Lower lobe of right lung (tissue), 2 donors: ENCODE measurements around the gene SCYGR3. TPM values are rescaled to one million over a fixed set of nuclear protein-coding genes. Genes with fewer than 3 reads are reported as not detected.

Experiments
- ATAC-seq, 2 donors: fragments of 200-7000 bp; cut with Tn5 transposase; one replicate each; pipeline ENCODE4 v1.9.1; 2020 to 2022; ENCODE audit warnings: mild to moderate bottlenecking in 2 of 2, moderate library complexity in 2 of 2
- DNase-seq: peaks from one replicate; pipeline ENCODE4 v3.0.0-alpha.2; 2020
- H3K27ac ChIP-seq: fragments of 200-600 bp; one replicate; pipeline ENCODE4 v1.8.0; 2022
- H3K27me3 ChIP-seq: fragments of 200-600 bp; one replicate; pipeline ENCODE4 v1.8.0; 2022; ENCODE audit warnings: low read depth
- H3K36me3 ChIP-seq: fragments of 200-600 bp; one replicate; pipeline ENCODE4 v1.8.0; 2022; ENCODE audit warnings: mild to moderate bottlenecking
- H3K4me1 ChIP-seq: fragments of 200-600 bp; one replicate; pipeline ENCODE4 v1.8.0; 2022
- H3K4me3 ChIP-seq: fragments of 200-600 bp; one replicate; pipeline ENCODE4 v1.8.0; 2022; ENCODE audit warnings: mild to moderate bottlenecking
- H3K9me3 ChIP-seq: fragments of 200-600 bp; one replicate; pipeline ENCODE4 v1.8.0; 2022
- CTCF ChIP-seq: fragments of 200-600 bp; IDR thresholded peaks from one replicate; pipeline ENCODE4 v1.8.0; 2022; ENCODE audit warnings: antibody characterized with exemption, mild to moderate bottlenecking
- intact Hi-C: fragments of 100-400 bp; cut with DNase I; formaldehyde crosslinking; loops from one replicate; pipeline ENCODE4 v1.11.0; 2022
- total RNA-seq: library from RNA; stranded (reverse); fragmentation: NEBNext Ultra II Directional; extraction: Animal tissue kit (Norgen Biotek cat#: 25700); gene quantifications from one replicate; pipeline ENCODE4 v1.2.1, GENCODE V29; 2021
- donor health status: DM: no; HTN: yes; CAD: no; lungs with severe emphysema.

Gene SCYGR3
- total RNA-seq, 1 donor from 2014 or later: not detected

DNA sequence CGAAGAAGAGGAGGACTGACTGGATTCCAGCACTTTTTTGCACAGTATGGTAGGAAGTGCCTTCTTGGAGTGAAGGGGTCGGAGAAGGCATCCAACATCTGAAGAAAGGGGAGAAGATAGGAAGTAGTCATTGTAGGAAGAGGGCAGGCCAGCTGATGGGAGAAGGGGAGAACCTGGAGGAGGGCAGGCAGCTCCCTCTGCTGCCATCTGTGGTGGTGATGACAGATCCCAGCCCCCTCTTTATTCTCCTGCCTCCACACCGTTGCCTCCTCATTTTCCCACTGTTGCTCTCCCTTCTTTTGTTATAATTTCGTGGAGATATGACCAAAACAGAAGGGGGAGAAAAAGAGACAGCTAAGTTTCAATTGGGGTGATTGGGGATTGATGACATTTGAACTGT, 18.8 kb downstream of the SCYGR3 start:
- Histone ChIP-seq H3K27me3 (no peaks in the 10 kb centered on the region), H3K27ac (no peak overlapping the region), H3K4me3 (no peak overlapping the region), H3K4me1 (no peaks in the 10 kb centered on the region), H3K36me3 (no peaks in the 10 kb centered on the region), H3K9me3 (no peaks in the 10 kb centered on the region)
- intact Hi-C loops: no loop called here
- TF ChIP-seq CTCF: no peak
- ATAC-seq (no peak), DNase-seq (no peak)

GRCh38 chr2:227592694-227593387, 21.8 kb downstream of the SCYGR3 start:
- TF ChIP-seq CTCF: no peak
- intact Hi-C loops: no loop called here
- Histone ChIP-seq H3K27me3 (no peaks in the 10 kb centered on the region), H3K9me3 (no peaks in the 10 kb centered on the region), H3K4me1 (no peaks in the 10 kb centered on the region), H3K4me3 (no peak overlapping the region), H3K27ac (no peak overlapping the region), H3K36me3 (no peaks in the 10 kb centered on the region)
- DNase-seq: no peak
- no peak for ATAC-seq

GRCh38 chr2:227582369-227582768, 32.3 kb downstream of the SCYGR3 start:
- no peak overlapping the region for H3K4me3 ChIP-seq
- H3K36me3 ChIP-seq: no peaks in the 10 kb centered on the region
- ATAC-seq (no peak), DNase-seq (no peak)
- TF ChIP-seq CTCF: no peak
- no peaks in the 10 kb centered on the region for H3K4me1 ChIP-seq
- H3K27me3 ChIP-seq: no peaks in the 10 kb centered on the region
- intact Hi-C loops: no loop called here
- H3K9me3 ChIP-seq: peaks cover 6% of the 10 kb centered on the region
- H3K27ac ChIP-seq: no peak overlapping the region

- H3K27ac ChIP-seq: no peak overlapping the region
- ATAC-seq (no peak), DNase-seq (no peak)
- H3K36me3 ChIP-seq: no peaks in the 10 kb centered on the region
- H3K4me1 ChIP-seq: no peaks in the 10 kb centered on the region
- H3K4me3 ChIP-seq: no peak overlapping the region
- intact Hi-C loops: no loop called here
- H3K9me3 ChIP-seq: peaks cover 6% of the 10 kb centered on the region
- H3K27me3 ChIP-seq: no peaks in the 10 kb centered on the region
- no peak for TF ChIP-seq CTCF
These were observed 34.8 kb downstream of the SCYGR3 start for GRCh38 chr2:227579791-227580190.

DNA sequence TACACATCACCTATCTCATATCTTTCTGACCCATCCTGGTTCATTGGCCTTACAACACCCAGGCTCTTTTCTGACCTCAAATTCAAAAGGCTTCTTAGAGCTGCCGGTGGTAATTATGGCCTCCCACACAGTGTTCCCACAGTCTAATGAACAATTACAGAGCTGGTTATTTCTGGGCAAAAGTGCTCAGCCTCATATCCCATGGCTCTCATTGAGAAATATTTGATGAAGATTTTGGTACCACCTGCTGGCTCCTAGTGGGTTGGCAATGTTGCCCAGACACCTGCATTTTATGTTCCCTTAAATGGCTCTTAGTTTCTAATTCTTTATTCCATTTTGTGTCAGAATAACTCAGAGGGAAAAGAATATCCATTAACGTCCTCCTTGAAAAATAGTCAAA, 36.0 kb downstream of the SCYGR3 start:
- ATAC-seq (no peak), DNase-seq (no peak)
- Histone ChIP-seq H3K4me3 (no peak overlapping the region), H3K27me3 (no peaks in the 10 kb centered on the region), H3K36me3 (no peaks in the 10 kb centered on the region), H3K27ac (no peak overlapping the region), H3K4me1 (no peaks in the 10 kb centered on the region), H3K9me3 (peaks cover 6% of the 10 kb centered on the region)
- intact Hi-C loops: no loop called here
- TF ChIP-seq CTCF: no peak
